Fibroblast of the aortic adventitia (primary cell): ENCODE measurements around the gene LECT2. TPM values are rescaled to one million over a fixed set of nuclear protein-coding genes. Genes with fewer than 3 reads are reported as not detected.

ENCODE experiments used
- DNase-seq: peaks from one replicate; pipeline ENCODE4 v3.0.0-alpha.2; 2010; ENCODE audit warnings: low read depth
- H3K4me3 ChIP-seq: 2 replicates; pipeline ENCODE4 v1.5.1; 2011; ENCODE audit warnings: low read depth, mild to moderate bottlenecking, control low read depth, low read length, moderate library complexity
- total RNA-seq: library from RNA; depleted of rRNA; stranded (reverse); fragments of >200 nt; gene quantifications from 2 replicates; pipeline ENCODE4 v1.2.3, GENCODE V29; 2012; ENCODE audit warnings: low replicate concordance
- TF ChIP-seq, protein P1 (sequence below): IDR thresholded peaks from 2 replicates; pipeline ENCODE4 v1.5.1; 2011; ENCODE audit warnings: mild to moderate bottlenecking, low read length, control low read depth, inconsistent platforms; ENCODE audit not compliant: insufficient read depth

The LECT2 gene
- total RNA-seq, 1 donor: not detected

- TF ChIP-seq, protein P1, sequence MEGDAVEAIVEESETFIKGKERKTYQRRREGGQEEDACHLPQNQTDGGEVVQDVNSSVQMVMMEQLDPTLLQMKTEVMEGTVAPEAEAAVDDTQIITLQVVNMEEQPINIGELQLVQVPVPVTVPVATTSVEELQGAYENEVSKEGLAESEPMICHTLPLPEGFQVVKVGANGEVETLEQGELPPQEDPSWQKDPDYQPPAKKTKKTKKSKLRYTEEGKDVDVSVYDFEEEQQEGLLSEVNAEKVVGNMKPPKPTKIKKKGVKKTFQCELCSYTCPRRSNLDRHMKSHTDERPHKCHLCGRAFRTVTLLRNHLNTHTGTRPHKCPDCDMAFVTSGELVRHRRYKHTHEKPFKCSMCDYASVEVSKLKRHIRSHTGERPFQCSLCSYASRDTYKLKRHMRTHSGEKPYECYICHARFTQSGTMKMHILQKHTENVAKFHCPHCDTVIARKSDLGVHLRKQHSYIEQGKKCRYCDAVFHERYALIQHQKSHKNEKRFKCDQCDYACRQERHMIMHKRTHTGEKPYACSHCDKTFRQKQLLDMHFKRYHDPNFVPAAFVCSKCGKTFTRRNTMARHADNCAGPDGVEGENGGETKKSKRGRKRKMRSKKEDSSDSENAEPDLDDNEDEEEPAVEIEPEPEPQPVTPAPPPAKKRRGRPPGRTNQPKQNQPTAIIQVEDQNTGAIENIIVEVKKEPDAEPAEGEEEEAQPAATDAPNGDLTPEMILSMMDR: no peak
- no peak overlapping the region for H3K4me3 ChIP-seq
- DNase-seq: no peak
Observed at GRCh38 chr5:135991429-135991828, 36.6 kb upstream of the LECT2 start.

DNA sequence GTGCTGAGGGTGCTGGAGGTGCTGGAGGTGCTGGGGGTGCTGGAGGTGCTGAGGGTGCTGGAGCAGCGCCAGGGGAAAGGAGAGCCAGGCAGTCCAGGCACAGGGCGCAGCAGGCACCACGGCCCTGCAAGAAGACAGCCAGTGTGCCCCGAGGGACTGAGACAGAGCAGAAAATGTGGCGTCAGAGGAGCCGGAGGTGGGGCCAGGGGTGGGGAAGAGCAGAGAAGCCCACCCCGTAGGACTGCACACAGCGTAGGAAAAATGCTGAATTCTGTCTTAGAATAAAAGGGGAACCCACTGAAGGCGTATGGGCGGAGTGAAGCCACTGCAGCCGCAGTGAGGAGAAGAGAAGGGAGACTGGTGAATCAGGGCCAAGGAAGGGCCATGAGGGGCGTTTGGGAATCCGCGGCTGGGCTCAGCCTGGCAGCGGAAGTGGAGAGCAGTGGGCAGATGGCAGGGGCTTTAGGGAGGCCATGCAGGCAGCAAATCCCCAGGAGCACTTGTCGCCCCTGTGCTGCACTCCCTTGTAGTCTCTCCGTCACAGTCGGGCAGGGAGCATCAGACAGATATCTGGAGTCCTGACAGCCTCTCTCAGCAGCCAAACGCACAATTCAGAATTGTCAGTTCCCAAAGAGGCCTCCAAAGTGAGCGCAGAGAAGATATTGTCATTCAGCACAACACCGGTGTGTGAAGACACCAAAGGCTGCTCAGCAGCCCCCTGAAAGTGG lies 35.9 kb upstream of the LECT2 start:
- DNase-seq: no peak
- no peak overlapping the region for H3K4me3 ChIP-seq
- TF ChIP-seq, protein P1: no peak

- TF ChIP-seq, protein P1: no peak
- H3K4me3 ChIP-seq: no peak overlapping the region
- no peak for DNase-seq
Observed at GRCh38 chr5:135989686-135990085, 34.9 kb upstream of the LECT2 start.

- H3K4me3 ChIP-seq: no peak overlapping the region
- DNase-seq: no peak
- TF ChIP-seq, protein P1: no peak
Observed at GRCh38 chr5:135988546-135988945, 33.8 kb upstream of the LECT2 start.

DNA sequence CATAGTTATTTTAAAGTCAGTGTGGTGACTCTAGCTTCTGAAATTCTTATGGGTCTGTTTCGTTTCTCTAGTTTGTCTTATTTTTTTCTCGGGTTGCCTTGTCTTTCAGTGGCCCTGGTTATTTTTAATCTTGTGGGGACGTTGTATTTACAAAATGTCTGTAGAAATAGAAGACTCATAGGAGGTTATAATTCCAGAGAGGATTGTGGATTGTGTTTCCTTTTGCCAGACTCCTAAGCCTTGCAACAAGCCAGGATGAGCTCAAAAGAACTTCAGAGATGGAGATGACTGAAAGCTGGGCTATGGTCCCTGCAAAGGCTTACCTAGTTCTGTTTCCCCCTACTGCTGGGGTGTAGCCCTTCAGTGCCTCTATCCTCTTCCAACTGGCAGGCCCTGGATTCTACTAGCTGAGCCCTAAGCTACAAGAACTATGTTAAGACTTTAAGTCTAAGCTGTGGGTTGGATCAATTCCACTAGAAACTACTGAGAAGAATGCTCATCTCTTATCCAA lies 32.2 kb upstream of the LECT2 start:
- peak; percentile 86 for DNase-seq
- no peak overlapping the region for H3K4me3 ChIP-seq
- TF ChIP-seq, protein P1: no peak

DNA sequence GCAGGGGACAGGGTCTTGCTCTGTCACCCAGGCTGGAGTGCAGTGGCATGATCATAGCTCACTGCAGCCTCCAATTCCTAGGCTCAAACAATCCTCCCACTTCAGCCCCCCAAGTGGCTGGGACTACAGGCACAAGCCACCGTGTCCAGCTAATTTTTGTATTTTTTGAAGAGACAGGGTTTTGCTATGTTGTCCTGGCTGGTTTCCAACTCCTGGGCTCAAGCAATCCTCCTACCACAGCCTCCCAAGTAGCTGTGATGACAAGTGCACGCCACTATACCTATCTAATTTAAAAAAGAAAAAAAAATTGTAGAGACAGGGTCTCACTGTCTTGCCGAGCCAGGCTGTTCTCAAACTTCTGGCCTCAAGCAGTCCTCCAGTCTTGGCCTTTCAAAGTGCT lies 31.6 kb upstream of the LECT2 start:
- DNase-seq: no peak

More for the DNA sequence above, 31.6 kb upstream of the LECT2 start:
- TF ChIP-seq, protein P1: no peak
- H3K4me3 ChIP-seq: no peak overlapping the region
